ENCODE measurements around the gene ACAD10.
A peak's percentile ranks its signal among the peaks of the same experiment; 100 is the strongest.
"Not testable (repeated sequence)": the region's sequence is repeated elsewhere in the genome, so short reads cannot be mapped to it uniquely, and the experiment has no call there.

ACAD10 gene

GRCh38 chr12:111685811-111686573, at the start of gene ACAD10, which contains the start of gene BRAP:
Gene ACAD10, plus strand, starts transcription at chr12:111686053. Its CDS starts 6,657 bp downstream, at chr12:111692710.
Gene BRAP, minus strand, starts transcription at chr12:111685956. Its CDS starts 164 bp downstream, at chr12:111685792.
- peak; percentile 97 for DNase-seq (ENCODE audit: low spot score)

DNA sequence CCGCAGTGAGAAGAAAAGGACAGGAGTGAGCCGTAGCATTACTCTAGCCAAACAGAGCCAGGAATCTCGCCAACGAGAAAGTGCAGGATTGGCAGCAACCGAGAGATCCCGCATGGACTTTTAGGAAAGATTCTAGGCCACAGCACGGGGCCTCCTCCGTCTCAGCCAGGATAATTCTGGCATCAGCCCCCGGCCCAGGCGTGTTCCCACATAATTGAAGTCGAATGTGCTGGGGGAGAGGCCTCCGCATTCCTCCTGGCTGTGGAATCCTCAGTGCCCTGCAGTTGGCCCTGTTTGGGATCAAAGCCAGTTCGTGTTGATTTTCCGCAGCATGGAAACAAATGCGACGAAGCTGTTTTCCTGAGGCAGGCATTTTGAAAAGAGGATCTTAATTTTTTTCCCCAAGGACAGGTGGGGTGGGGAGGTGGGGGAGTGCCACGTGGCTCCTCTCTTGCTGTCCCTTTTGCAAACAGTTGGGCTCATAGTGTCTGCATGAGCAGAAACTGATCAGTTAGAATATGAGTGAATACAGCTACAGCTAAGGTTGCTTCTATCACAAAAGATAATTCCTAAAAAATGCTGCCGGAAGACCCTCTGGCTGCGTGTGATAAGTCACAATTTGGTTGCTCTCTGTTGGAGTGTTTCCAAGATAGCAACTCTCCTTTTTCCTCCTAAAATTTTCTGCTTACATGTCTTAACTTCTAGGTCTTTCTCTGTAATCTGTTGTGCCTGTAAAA, 49.5 kb upstream of the ACAD10 start:
- DNase-seq (ENCODE audit: low spot score), result no peak

- DNase-seq (ENCODE audit: low spot score), result no peak
These were observed 47.3 kb upstream of the ACAD10 start for GRCh38 chr12:111638556-111638955.

- DNase-seq (ENCODE audit: low spot score), result no peak
These were observed 45.3 kb upstream of the ACAD10 start for GRCh38 chr12:111640506-111640905.

DNA sequence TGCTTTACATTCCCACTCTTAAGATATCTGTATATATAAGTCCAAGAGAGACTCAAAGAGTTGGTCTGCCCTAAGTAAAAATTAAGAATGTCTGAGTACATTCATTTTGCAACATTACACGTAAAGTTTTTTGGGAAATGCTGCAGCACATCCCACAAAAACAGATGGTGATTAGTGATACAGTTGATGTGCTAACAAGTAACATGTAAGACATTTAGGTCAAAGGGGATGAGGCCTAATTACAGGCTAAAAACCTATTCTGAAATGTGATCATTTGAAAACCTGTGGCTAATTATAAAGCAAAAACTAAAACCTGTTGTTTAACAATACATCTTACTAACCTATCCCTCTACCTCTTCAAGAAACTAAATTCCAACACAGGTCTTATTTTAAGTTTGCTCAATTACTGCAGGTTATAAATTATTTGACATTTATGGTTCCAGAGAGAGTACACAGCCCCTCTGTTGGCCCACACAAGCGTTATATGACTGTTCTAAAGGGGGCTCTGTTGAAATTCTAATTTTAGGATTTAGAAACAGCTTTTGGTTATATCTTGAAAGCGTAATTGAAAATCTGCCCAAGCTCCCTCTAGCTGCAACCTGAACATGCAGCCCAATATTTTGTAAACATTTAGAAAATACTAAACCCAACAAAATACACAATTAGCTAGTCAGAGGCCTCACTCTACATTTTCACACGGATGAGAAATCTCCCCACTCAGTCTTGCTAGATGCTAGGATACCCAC, 43.0 kb upstream of the ACAD10 start:
- no peak for DNase-seq (ENCODE audit: low spot score)

GRCh38 chr12:111643427-111643826, 42.4 kb upstream of the ACAD10 start:
- DNase-seq (ENCODE audit: low spot score), result peak; percentile 28

GRCh38 chr12:111645433-111645832, 40.4 kb upstream of the ACAD10 start:
- DNase-seq (ENCODE audit: low spot score), result no peak

GRCh38 chr12:111650912-111651311, 34.9 kb upstream of the ACAD10 start:
- no peak for DNase-seq (ENCODE audit: low spot score)

GRCh38 chr12:111652530-111652929, 33.3 kb upstream of the ACAD10 start:
- not testable (repeated sequence) for DNase-seq (ENCODE audit: low spot score)

GRCh38 chr12:111653596-111653995, 32.3 kb upstream of the ACAD10 start:
- DNase-seq (ENCODE audit: low spot score), result no peak

- DNase-seq (ENCODE audit: low spot score), result no peak
These were observed 30.5 kb upstream of the ACAD10 start for GRCh38 chr12:111655356-111655755.

DNA sequence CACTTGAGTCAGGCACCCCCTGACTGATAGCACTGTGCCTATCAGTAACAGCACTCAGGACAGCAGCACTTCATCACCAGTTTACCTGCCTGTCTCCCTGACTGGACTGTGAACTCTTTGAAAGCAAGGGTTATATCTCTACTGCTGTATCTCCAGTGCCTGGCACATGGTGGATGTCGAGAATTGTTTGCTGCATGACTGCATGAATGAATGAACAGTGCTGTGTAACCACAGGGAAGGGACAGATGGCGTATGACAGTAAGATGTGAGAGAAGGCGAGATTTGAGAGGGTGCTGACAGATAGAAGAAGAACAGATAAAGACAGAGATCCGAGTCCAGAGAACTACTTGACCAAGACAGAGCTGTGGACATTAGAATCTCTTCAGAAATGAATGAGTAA, 29.8 kb upstream of the ACAD10 start:
- DNase-seq (ENCODE audit: low spot score), result no peak

GRCh38 chr12:111664499-111664898, 21.4 kb upstream of the ACAD10 start:
- DNase-seq (ENCODE audit: low spot score), result no peak

DNA sequence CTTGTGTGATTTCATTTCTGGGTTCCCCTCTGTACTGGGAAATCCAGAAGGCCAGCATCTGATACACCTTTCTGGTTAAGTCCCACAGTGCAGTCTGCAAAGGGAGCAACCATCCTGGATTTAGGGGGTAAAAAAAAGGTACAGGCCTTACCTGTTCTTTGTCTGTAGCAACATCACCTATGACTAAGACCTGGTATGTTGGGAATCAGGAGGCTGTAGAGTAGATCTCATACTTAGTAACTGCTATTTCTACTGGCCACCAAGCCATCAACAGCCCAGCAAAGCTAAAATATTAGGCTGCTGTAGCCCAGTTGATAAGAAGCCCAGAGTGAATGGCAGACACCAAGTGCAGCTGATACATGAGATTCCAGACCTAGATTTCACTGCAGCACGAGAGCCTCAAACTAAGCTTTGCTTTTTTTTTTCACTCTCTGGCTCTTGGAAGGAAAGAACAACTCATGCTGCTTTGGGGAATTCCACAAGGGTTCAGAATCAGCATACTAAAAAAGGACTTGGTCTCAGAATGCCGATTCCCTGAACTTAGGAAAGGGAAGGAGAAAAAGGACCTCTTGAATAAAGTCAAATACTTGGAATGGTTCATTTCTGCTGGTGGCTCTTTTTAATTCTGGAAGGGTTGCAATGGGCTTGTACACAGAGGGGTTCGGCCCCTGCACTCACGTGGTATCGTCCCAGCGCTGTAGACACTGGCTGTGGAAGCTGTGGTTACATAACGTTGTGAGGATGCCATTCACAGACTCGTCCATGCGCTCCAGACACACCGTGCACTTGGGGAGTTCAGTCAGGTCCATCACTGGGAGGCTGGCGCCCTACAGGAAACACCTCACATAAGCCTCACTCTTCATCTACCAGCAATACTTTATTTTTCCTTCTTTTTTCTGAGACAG, 20.6 kb upstream of the ACAD10 start:
- DNase-seq (ENCODE audit: low spot score), result no peak

GRCh38 chr12:111672822-111673381, 13.0 kb upstream of the ACAD10 start:
- no peak for DNase-seq (ENCODE audit: low spot score)

DNA sequence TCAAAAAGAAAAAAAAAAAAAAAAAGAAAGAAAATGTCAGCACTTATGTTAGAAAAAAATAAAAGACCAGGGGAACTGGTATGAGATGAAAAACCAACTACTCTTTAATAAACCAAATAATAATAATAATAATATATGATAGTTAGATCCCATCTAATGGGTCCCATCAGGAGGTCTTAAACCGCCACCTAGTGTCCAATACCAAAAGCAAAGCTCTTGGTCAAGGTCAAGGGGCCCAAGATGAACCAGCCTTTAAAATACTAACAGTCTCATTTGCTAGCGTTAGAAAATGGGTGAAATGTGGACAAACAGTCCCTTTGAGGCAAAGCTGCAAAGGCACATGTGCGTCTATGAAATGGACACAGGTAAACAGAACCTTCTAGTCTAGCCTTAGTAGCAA, 12.3 kb upstream of the ACAD10 start:
- DNase-seq (ENCODE audit: low spot score), result peak; percentile 21

- DNase-seq (ENCODE audit: low spot score), result no peak
These were observed 8.7 kb upstream of the ACAD10 start for GRCh38 chr12:111677186-111677585.

GRCh38 chr12:111684485-111685198, 1.2 kb upstream of the ACAD10 start:
- not testable (repeated sequence) for DNase-seq (ENCODE audit: low spot score)

DNA sequence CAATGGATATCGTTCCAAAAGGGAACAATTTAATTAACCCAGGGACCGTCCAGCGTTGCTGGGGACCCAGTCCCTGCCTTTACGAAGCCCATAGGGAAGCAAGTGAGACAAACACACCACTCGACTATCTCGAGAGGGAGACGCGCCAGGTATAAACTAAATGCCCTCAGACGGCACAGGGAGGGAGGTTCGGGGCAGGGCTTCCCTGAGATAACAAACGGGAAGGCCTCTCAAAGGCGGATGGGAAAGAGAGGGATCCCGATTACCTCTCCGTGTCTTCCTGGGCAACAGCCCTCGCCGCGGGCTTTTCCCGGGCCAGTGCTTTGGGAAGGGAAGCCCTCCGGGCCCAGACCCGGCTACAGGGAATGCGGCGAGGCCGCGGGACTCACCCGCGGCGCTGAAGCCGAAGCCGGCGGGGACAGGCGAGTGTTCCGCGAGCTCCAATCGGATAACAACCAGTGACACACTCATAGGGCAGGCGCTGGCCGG, 487 bp upstream of the ACAD10 start:
- peak; percentile 36 for DNase-seq (ENCODE audit: low spot score)

GRCh38 chr12:111686574-111687105, 787 bp downstream of the ACAD10 start:
- no peak for DNase-seq (ENCODE audit: low spot score)
